ENCODE data around the gene NAV1.

The NAV1 gene

DNA sequence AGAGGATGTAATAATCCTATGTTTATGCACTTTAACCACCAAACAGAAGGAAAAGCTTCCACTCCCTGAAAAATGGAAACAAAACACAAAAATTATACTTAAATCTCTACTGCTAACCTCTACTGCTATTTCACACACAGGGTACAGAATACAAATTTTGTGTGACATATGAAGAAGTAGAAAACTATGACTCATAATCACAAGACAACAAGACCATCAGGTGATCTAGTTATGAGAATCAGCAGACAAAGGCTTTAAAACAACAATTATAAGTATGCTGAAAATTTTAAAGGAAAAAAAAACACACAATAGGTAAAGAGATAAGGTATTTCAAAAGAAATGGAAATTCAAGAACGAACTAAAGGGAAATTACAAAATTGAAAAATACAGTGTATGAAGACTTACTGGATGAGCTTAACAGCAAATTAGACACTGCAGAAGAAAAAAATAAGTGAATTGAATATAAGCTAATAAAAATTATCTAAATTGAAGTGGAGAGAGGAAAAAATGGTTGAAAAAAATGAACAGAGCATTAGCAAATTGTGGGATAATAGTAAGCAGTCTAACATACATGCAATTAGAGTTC, 13.6 kb upstream of the NAV1 start:
- DNase-seq (ENCODE audit: low spot score in 2 of 2), result no peak
- in situ Hi-C loops (cut with MboI; ENCODE audit: low sequenced_read_pairs), result no loop called here
- H3K4me1 ChIP-seq, result no peaks in the 10 kb centered on the region

DNA sequence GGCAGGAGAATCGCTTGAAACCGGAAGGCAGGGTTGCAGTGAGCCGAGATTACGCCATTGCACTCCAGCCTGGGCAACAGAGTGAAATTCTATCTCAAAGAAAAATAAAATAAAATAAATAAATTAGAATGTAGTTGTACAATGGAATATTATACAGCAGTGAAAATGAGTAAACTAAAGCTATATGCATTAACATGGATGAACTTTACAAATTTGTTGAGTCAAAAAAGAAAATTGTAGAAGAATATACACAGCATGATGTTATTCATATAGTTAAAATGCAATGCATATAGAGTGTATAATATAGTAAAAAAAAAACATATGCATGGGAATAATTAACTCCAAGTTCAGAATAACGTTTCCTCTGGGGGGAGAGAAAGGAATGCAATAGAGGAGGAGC, 11.0 kb upstream of the NAV1 start:
- Histone ChIP-seq H3K4me3 (no peak overlapping the region), H3K36me3 (replicated peaks) (no peaks in the 10 kb centered on the region), H3K27me3 (ENCODE audit: low read depth) (no peaks in the 10 kb centered on the region), H3K9me3 (no peaks in the 10 kb centered on the region), H3K4me1 (no peaks in the 10 kb centered on the region; the same call in 1 of the 2 replicates)
- DNase-seq (ENCODE audit: low spot score in 2 of 2), result no peak
- in situ Hi-C loops (cut with MboI; ENCODE audit: low sequenced_read_pairs), result no loop called here

More for the DNA sequence above, 13.6 kb upstream of the NAV1 start:
- no peak overlapping the region for H3K4me3 ChIP-seq
- no peaks in the 10 kb centered on the region for H3K36me3 ChIP-seq (replicated peaks)
- no peaks in the 10 kb centered on the region for H3K9me3 ChIP-seq
- no peaks in the 10 kb centered on the region for H3K27me3 ChIP-seq (ENCODE audit: low read depth)

DNA sequence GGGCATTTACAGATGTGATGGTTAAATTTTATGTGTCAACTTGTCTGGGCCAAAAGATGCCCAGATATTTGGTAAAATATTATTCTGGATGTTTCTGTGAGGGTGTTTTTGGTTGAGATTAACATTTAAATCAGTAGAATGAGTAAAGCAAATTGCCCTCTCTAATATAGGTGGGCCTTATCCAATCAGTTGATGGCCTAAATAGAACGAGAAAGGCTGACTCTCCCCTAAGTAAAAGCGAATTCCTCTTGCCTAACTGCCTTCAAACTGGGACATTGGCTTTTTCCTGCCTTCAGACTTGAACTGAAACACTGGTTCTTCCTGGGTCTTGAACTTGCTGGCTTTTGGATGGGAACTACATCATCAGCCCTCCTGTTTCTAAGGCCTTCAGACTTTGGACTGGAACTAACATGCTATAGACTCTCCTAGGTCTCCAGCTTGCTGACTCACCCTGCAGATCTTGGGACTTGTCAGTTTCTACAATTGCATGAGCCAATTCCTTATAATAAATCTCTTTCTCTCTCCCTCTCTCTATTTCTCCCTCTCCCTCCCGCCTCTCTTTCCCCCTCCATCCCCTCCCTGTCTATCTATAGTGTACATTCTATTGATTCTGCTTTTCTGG, 10.2 kb upstream of the NAV1 start:
- Histone ChIP-seq H3K9me3 (no peaks in the 10 kb centered on the region), H3K4me1 (no peaks in the 10 kb centered on the region; the same call in 1 of the 2 replicates), H3K36me3 (replicated peaks) (no peaks in the 10 kb centered on the region), H3K27me3 (ENCODE audit: low read depth) (no peaks in the 10 kb centered on the region), H3K4me3 (no peak overlapping the region)
- DNase-seq (ENCODE audit: low spot score in 2 of 2), result no peak
- in situ Hi-C loops (cut with MboI; ENCODE audit: low sequenced_read_pairs), result no loop called here

DNA sequence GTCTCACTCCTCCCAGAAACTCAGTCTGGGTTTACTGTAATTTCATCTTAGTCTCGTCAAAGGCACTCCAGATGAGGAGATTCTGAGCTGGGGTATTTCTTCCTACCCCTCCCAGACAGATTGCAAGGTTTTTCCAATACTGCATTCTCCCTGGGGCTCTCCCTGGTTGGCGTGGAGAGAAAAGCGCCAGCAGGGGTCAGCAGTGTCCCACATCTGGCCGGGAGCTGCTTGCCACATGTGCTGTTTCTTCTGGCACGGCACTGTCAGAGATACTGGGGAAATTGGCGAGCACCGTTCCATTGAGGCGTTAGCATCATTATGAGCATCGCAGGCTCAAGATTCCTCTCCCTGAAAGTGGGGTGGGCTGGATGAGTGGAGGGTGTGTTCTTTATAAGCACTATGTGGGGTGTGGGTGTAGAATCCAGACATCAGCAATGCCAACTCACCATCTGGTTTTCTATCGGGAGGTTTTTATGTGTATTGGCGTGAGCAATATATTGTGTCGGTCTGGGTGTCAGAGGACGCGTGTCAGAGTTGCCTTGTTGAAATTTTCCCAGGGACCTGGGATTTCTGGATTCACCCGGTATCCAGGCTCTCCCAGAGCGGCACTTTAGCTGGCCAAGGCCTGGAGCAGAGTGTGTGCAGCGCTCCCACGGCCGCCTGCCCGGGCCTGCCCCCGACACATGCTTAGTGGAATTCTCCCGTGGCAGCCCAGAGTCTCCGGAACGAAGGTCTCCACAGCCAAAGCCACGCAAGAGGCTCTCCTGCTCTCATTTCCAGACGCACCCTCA, 8.0 kb upstream of the NAV1 start:
- H3K27me3 ChIP-seq (ENCODE audit: low read depth), result no peaks in the 10 kb centered on the region
- H3K4me3 ChIP-seq, result no peak overlapping the region
- DNase-seq (ENCODE audit: low spot score in 2 of 2), result peak; percentile 57 to 83
- H3K36me3 ChIP-seq (replicated peaks), result no peaks in the 10 kb centered on the region
- H3K9me3 ChIP-seq, result no peaks in the 10 kb centered on the region
- H3K4me1 ChIP-seq, result no peaks in the 10 kb centered on the region; the same call in 1 of the 2 replicates
- in situ Hi-C loops (cut with MboI; ENCODE audit: low sequenced_read_pairs), result no loop called here

DNA sequence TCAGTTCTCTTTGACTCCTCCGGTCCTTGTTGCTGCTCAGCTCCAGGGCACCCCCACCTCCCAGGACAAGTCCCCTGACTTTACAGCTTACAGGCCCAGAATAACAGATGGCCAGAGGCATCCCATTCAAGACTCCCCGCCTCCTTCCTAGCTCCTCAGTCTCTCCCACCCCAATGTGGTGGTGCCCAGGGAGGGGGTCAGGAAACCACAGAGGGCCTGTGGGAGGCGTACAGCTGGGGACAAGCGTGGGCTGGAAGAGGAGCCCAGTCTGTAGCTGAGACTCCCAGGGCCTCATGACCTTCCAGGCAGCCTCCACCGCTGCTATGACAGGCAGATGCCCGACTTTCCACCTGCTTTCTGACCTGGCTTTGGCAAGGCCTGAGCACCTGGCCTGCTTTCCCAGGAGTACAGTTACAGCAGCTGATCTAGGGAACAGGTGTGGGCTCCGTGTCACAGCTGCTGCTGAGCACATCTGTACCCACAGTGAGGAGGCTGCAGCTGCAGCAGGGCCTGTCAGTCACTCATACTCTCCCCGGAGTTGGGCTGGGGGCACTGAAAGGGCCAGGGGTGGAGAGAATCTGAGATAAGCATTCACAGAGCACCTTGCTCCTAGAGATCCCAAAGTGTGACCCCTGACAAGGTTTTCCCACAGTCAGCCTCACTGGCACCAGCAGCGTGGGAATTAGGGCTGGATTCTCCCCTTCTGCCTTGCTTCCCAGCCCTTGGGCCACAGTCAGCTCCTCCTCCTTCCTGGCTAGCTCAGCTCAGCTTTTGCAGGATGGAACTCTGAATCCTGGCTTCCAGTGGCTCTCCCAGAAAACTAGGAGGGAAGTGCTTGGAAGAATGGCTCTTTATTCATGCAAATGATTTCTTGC, 7.1 kb upstream of the NAV1 start:
- Histone ChIP-seq H3K27me3 (ENCODE audit: low read depth) (no peaks in the 10 kb centered on the region), H3K4me1 (no peaks in the 10 kb centered on the region; the same call in 1 of the 2 replicates), H3K4me3 (no peak overlapping the region), H3K9me3 (no peaks in the 10 kb centered on the region), H3K36me3 (replicated peaks) (no peaks in the 10 kb centered on the region)
- DNase-seq (ENCODE audit: low spot score in 2 of 2), result no peak
- in situ Hi-C loops (cut with MboI; ENCODE audit: low sequenced_read_pairs), result no loop called here

DNA sequence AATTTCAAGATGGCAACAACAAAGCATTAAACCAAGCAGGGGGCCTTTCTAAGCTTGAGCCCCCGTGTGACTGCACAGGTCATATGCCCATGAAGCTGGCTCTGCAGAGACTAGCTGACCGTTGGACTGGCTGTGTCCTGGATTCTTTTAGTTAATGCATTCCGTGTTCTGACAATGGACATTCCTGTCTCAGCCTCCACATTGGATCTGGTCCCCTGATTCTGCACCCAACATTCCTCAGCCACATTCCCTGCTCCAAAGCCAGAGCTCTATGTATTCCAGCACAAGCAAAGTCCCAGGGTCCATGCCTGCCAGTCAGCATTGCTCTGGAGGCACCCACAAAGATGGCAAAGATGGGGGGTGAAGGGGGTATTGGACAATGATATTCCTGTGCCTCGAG, 5.1 kb upstream of the NAV1 start:
- no peaks in the 10 kb centered on the region; the same call in 1 of the 2 replicates for H3K4me1 ChIP-seq
- in situ Hi-C loops (cut with MboI; ENCODE audit: low sequenced_read_pairs), result no loop called here

DNA sequence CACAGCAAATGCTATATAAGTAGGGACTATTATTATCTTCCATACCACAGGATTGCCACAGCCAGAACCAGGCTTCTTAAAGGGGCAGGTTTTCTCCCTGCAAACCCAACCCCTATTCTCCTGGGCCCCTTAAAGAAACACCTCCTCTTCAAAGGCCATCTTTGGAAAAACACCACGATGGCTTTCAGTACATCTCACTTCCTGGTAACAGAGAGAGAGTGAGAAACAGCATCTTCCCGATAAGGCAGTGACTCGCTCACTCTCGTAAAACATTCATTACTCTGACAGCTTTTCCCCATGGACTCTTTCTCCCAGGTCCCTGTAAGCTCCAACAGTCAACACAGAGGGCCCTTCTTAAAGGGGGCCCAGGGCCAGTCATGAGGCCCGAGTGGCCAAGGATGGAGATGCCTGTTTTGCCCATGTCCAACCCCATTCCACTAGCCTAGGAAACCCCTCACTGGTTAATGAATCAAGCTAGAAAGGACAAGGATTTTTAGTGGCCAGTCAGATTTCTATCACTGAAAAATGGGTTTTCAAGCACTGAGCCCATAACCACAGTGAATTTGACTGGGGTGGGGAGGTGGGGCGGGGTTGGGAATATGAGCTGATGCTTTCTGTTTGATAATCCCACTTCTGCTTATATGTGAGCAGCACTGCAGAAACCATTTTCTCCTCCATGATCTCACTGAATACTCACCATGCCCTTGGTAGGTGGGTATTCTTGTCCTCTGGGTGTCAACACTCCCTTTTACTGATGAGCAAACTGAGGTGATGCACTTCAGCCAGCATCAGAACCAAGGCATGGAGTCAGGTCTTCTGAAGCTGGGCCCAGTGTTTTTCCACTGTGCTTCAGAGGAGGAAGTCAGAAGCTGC, 3.6 kb upstream of the NAV1 start:
- Histone ChIP-seq H3K4me3 (no peak overlapping the region), H3K36me3 (replicated peaks) (no peaks in the 10 kb centered on the region), H3K9me3 (no peaks in the 10 kb centered on the region), H3K4me1 (peaks cover 6% of the 10 kb centered on the region; the same call in 1 of the 2 replicates), H3K27me3 (ENCODE audit: low read depth) (peaks cover 18% of the 10 kb centered on the region)
- DNase-seq (ENCODE audit: low spot score in 2 of 2), result no peak
- in situ Hi-C loops (cut with MboI; ENCODE audit: low sequenced_read_pairs), result no loop called here

More for the DNA sequence above, 5.1 kb upstream of the NAV1 start:
- H3K27me3 ChIP-seq (ENCODE audit: low read depth), result 0 out of 2 replicates have a peak, but pooled peaks cover 8% of the 10 kb centered on the region
- no peak overlapping the region for H3K4me3 ChIP-seq
- no peaks in the 10 kb centered on the region for H3K36me3 ChIP-seq (replicated peaks)
- H3K9me3 ChIP-seq, result no peaks in the 10 kb centered on the region
- DNase-seq (ENCODE audit: low spot score in 2 of 2), result no peak

DNA sequence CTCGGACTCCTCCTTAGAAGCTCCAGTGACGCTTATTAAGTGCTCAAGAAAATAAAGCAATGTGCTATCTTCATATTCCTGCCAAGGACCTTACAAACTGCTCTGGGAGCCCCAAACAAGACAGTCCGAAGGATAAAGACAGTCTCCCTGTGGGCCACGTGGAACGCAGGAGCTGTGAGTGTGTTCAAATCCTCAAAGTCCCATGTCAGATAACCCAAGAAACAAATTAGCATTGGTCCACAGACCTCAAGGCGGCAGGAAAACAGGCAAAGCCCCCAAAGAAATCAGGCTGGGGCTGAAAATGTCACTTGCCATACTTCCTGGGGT, 3.0 kb upstream of the NAV1 start:
- Histone ChIP-seq H3K36me3 (replicated peaks) (no peaks in the 10 kb centered on the region), H3K27me3 (ENCODE audit: low read depth) (peaks cover 20% of the 10 kb centered on the region), H3K4me1 (peaks cover 6% of the 10 kb centered on the region; the same call in 1 of the 2 replicates), H3K4me3 (no peak overlapping the region), H3K9me3 (no peaks in the 10 kb centered on the region)
- in situ Hi-C loops (cut with MboI; ENCODE audit: low sequenced_read_pairs), result no loop called here
- no peak for DNase-seq (ENCODE audit: low spot score in 2 of 2)

DNA sequence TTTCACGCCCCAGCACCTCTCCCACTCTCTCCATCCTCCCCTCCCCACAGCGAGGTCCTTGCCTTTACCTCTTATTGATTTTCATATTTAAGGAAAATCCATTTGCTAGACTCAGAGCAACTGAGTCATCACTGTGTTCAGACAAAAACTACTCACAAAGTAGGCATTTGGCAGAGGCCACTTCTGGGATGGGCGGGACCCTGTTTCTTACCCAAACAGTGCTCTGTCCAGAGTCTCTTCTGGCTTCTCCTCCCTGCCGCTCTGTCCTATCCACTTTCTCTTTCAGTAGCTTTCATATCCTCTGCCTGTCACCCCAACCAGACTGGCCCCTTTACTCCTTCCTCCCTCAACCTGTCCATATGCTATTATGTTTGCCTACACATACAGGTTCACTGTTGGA, 2.4 kb upstream of the NAV1 start:
- Histone ChIP-seq H3K27me3 (ENCODE audit: low read depth) (peaks cover 20% of the 10 kb centered on the region), H3K4me3 (no peak overlapping the region), H3K36me3 (replicated peaks) (no peaks in the 10 kb centered on the region), H3K9me3 (no peaks in the 10 kb centered on the region), H3K4me1 (peaks cover 6% of the 10 kb centered on the region; the same call in 1 of the 2 replicates)
- no peak for DNase-seq (ENCODE audit: low spot score in 2 of 2)
- in situ Hi-C loops (cut with MboI; ENCODE audit: low sequenced_read_pairs), result no loop called here

DNA sequence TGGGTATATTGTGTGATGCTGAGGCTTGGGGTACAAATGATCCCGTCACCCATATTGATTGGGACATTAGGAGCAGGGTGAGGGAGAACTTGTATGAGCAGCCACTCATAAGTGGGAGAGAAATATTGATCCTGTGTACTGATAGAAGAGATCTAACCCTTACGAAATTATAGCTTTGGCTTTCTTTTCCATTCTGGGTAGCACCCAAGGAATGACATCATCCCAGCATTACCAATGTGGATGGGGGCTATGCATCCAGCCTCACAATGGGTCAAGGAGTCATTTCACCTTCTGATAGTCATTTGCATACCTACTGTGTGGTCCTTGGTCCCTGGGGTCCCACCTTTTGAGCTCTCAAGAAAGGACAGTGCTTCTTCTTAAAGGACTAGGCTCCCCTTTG, 1.9 kb upstream of the NAV1 start:
- in situ Hi-C loops (cut with MboI; ENCODE audit: low sequenced_read_pairs), result no loop called here
- no peak for DNase-seq (ENCODE audit: low spot score in 2 of 2)
- Histone ChIP-seq H3K4me1 (peaks cover 6% of the 10 kb centered on the region; the same call in 1 of the 2 replicates), H3K27me3 (ENCODE audit: low read depth) (peaks cover 20% of the 10 kb centered on the region), H3K9me3 (no peaks in the 10 kb centered on the region), H3K36me3 (replicated peaks) (no peaks in the 10 kb centered on the region), H3K4me3 (no peak overlapping the region)

DNA sequence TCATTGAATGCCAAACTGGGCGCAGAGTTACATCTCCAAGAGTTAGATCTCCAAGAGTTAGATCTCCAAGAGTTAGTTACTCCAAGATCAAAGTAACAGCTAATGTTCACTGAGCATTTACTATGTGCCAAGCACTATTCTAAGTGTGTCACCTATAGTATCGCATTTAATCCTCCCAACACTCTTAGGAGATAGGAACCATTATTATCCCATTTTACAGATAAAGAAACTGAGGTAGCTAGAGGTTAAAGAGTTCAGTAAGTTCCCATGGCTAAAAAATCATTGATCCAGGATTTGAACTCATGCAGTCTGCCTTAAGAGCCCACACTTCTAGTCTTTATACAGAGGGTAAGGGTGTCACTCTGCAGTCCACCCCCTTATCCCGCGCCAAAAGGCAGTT, 1.5 kb upstream of the NAV1 start:
- in situ Hi-C loops (cut with MboI; ENCODE audit: low sequenced_read_pairs), result no loop called here
- no peak for DNase-seq (ENCODE audit: low spot score in 2 of 2)
- Histone ChIP-seq H3K27me3 (ENCODE audit: low read depth) (peaks cover 20% of the 10 kb centered on the region), H3K9me3 (no peaks in the 10 kb centered on the region), H3K36me3 (replicated peaks) (no peaks in the 10 kb centered on the region), H3K4me1 (0 out of 2 replicates have a peak, but pooled peaks cover 6% of the 10 kb centered on the region), H3K4me3 (no peak overlapping the region)

DNA sequence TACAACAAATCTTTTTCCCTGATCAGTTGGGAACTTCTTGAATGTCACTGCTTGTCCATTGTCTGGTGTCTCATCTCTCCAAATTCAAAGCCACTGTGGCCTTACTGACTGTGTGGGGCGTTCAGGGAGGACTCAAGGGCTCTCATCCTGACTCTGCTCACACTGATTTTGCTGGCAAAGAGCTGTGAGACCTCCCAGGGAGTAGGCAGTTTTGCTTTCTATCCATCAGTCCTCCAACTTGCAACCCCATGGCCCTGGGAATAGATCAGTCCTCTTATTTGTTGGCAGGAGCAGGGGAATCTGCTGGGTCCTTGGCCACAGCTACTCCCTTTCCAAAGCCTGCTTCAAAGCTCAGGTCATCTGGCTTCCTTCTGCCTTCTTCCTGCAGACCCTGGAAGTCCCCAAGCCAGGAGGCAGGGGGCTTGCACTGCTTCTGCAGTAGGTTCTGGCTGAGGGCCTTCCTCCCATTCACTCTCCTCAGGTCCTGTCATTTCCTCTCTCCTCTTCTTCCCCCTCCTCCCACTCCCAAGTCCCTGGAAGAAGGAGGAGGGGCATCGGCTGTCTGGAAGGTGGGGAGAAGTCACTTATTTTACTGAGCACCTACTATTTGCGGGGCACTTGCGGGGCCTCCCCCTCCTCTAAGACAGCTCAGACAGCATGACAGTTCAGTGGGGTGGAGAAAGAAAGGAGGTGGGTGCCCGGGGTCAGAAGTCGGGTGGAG, 876 bp upstream of the NAV1 start:
- Histone ChIP-seq H3K4me1 (0 out of 2 replicates have a peak, but pooled peaks cover 6% of the 10 kb centered on the region), H3K4me3 (peak overlapping the region; percentile 35), H3K27me3 (ENCODE audit: low read depth) (peaks cover 20% of the 10 kb centered on the region), H3K9me3 (no peaks in the 10 kb centered on the region), H3K36me3 (replicated peaks) (no peaks in the 10 kb centered on the region)
- in situ Hi-C loops (cut with MboI; ENCODE audit: low sequenced_read_pairs), result no loop called here
- no peak for DNase-seq (ENCODE audit: low spot score in 2 of 2)
